ENCODE measurements around the gene PDP2. TPM values are rescaled to one million over a fixed set of nuclear protein-coding genes. Genes with fewer than 3 reads are reported as not detected.

PDP2 gene
- total RNA-seq, 3 donors from 2014 or later (not counting 1 experiment from before 2014, with no cell fraction given), result 10.2 to 16.5 (median 11.0) TPM

DNA sequence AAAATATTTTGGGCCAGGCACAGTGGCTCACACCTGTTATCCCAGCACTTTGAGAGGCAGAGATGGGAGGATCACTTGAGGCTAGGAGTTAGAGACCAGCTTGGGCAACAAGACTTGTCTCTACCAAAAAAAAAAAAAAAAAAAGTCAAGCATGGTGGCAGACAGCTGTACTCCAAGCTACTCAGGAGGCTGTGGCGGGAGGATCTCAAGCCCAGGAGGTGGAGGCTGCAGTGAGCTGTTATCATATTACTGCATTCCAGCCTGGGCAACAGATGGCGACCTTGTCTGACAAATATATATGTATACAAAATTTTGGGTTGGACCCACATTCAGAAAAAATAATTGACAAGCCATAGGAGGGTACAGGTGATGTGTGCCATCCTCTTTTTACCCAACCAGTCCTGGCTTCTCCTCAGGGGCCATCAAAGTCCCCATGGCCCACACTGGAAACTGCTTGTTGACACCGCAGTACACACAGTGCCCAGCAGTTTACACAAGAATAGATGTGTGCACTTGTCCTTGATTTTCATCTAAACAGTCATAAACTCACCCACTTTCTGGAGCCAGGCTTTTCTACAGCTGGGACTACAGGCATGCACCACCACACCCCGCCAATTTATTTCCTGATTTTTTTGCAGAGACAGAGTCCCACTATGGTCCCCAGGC is 56.7 kb downstream of the PDP2 start:
- Histone ChIP-seq H3K9me3 (ENCODE audit: control insufficient read depth, insufficient read depth, low read length) (no peaks in the 10 kb centered on the region), H3K36me3 (ENCODE audit: control insufficient read depth, insufficient read depth, low read length) (peaks cover 28% of the 10 kb centered on the region), H3K27ac (ENCODE audit: low read length) (no peak overlapping the region), H3K4me1 (ENCODE audit: control insufficient read depth, insufficient read depth, low read length) (peaks cover 35% of the 10 kb centered on the region), H3K4me3 (ENCODE audit: low read length) (no peak overlapping the region), H3K27me3 (ENCODE audit: control insufficient read depth, insufficient read depth, low read length) (no peaks in the 10 kb centered on the region)
- ATAC-seq (no peak), DNase-seq (no peak)
- intact Hi-C loops (cut with micrococcal nuclease), result no loop called here
- Mint-ChIP-seq H3K27ac (peak overlapping the region; percentile 5 to 98), H3K27me3 (ENCODE audit: low read depth in 2 of 2) (no peaks in the 10 kb centered on the region), H3K36me3 (no peaks in the 10 kb centered on the region), H3K4me3 (peak overlapping the region; percentile 21), H3K4me1 (peaks cover 39 to 55% of the 10 kb centered on the region in 2 donors), H3K9me3 (no peaks in the 10 kb centered on the region)
- no peak for TF ChIP-seq CTCF (IDR thresholded peaks at IDR 0.05)
- 91% methylated on average over 4 of the region's 4 CpGs for WGBS (ENCODE audit: insufficient coverage)

- no peaks in the 10 kb centered on the region for H3K27me3 Mint-ChIP-seq (ENCODE audit: low read depth in 2 of 2)
- Histone ChIP-seq H3K27ac (ENCODE audit: low read length) (no peak overlapping the region), H3K9me3 (ENCODE audit: control insufficient read depth, insufficient read depth, low read length) (no peaks in the 10 kb centered on the region), H3K27me3 (ENCODE audit: control insufficient read depth, insufficient read depth, low read length) (no peaks in the 10 kb centered on the region), H3K36me3 (ENCODE audit: control insufficient read depth, insufficient read depth, low read length) (peaks cover 34% of the 10 kb centered on the region), H3K4me1 (ENCODE audit: control insufficient read depth, insufficient read depth, low read length) (peaks cover 27% of the 10 kb centered on the region), H3K4me3 (ENCODE audit: low read length) (no peak overlapping the region)
- DNase-seq (no peak), ATAC-seq (no peak)
- peaks cover 30 to 47% of the 10 kb centered on the region in 2 donors for H3K4me1 Mint-ChIP-seq
- peak overlapping the region; percentile 21 for H3K4me3 Mint-ChIP-seq
- no peaks in the 10 kb centered on the region for H3K9me3 Mint-ChIP-seq
- WGBS (ENCODE audit: insufficient coverage), result 97% methylated on average over 10 of the region's 10 CpGs
- H3K36me3 Mint-ChIP-seq, result no peaks in the 10 kb centered on the region
- no peak for TF ChIP-seq CTCF (IDR thresholded peaks at IDR 0.05)
- H3K27ac Mint-ChIP-seq, result peak overlapping the region; percentile 5 to 24
- intact Hi-C loops (cut with micrococcal nuclease), result no loop called here
These were observed 57.5 kb downstream of the PDP2 start for GRCh38 chr16:66937725-66938337.

DNA sequence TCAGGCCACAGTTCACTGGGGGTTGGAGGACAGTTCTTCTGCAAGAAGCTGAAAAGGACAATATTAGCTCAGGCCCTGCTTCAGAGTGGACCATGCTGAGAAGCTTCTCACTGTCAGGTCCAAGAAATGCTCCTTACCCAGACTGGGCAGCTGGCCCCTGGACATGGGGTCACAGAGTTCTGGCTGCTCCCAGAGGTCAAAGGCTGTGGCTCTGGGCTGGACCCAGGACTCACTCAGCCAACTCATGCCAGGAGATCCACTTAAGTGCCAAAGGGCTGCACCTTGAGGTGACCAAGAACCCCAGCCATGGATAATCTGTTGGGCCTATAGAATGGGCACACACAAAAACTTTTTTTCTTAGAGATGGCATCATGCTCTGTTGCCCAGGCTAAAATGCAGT is 59.1 kb downstream of the PDP2 start:
- Histone ChIP-seq H3K27ac (ENCODE audit: low read length) (no peak overlapping the region), H3K4me1 (ENCODE audit: control insufficient read depth, insufficient read depth, low read length) (peaks cover 17% of the 10 kb centered on the region), H3K27me3 (ENCODE audit: control insufficient read depth, insufficient read depth, low read length) (no peaks in the 10 kb centered on the region), H3K36me3 (ENCODE audit: control insufficient read depth, insufficient read depth, low read length) (peaks cover 36% of the 10 kb centered on the region), H3K9me3 (ENCODE audit: control insufficient read depth, insufficient read depth, low read length) (no peaks in the 10 kb centered on the region), H3K4me3 (ENCODE audit: low read length) (no peak overlapping the region)
- no peak for TF ChIP-seq CTCF (IDR thresholded peaks at IDR 0.05)
- DNase-seq, result no peak
- intact Hi-C loops (cut with micrococcal nuclease), result no loop called here
- peaks cover 15 to 32% of the 10 kb centered on the region in 2 donors for H3K4me1 Mint-ChIP-seq
- H3K27me3 Mint-ChIP-seq (ENCODE audit: low read depth in 2 of 2), result no peaks in the 10 kb centered on the region
- ATAC-seq, result no peak
- no peak overlapping the region for H3K4me3 Mint-ChIP-seq
- no peaks in the 10 kb centered on the region for H3K36me3 Mint-ChIP-seq
- H3K27ac Mint-ChIP-seq, result no peak overlapping the region
- no peaks in the 10 kb centered on the region for H3K9me3 Mint-ChIP-seq

All from natural killer cell (primary cell).